Prostate gland (tissue), 2 donors: ENCODE results near the gene DZIP1.

ENCODE experiments used
- POLR2A ChIP-seq: fragments of 450-650 bp; IDR thresholded peaks from one replicate; pipeline ENCODE4 v1.6.1; 2016; ENCODE audit warnings: antibody characterized with exemption, mild to moderate bottlenecking
- POLR2AphosphoS5 ChIP-seq: sonication (generic); formaldehyde crosslinking; IDR thresholded peaks from one replicate; pipeline ENCODE4 v1.6.1; 2017; ENCODE audit warnings: antibody characterized with exemption
- TF ChIP-seq, protein P1 (sequence below), 4 experiments: fragments of 200-600 bp in 2 of 4; fragments of 450-650 bp in 2 of 4; sonication (generic) in 2 of 4; IDR thresholded peaks; 1 replicate in 3 of 4; 2 replicates in 1 of 4; pipeline ENCODE4 v1.5.1; 2016 to 2019; ENCODE audit warnings: antibody characterized with exemption in 4 of 4, mild to moderate bottlenecking in 2 of 4, moderate library complexity in 2 of 4

GRCh38 chr13:95671597-95671996 lies 27.1 kb upstream of the DZIP1 start:
- TF ChIP-seq, protein P1, sequence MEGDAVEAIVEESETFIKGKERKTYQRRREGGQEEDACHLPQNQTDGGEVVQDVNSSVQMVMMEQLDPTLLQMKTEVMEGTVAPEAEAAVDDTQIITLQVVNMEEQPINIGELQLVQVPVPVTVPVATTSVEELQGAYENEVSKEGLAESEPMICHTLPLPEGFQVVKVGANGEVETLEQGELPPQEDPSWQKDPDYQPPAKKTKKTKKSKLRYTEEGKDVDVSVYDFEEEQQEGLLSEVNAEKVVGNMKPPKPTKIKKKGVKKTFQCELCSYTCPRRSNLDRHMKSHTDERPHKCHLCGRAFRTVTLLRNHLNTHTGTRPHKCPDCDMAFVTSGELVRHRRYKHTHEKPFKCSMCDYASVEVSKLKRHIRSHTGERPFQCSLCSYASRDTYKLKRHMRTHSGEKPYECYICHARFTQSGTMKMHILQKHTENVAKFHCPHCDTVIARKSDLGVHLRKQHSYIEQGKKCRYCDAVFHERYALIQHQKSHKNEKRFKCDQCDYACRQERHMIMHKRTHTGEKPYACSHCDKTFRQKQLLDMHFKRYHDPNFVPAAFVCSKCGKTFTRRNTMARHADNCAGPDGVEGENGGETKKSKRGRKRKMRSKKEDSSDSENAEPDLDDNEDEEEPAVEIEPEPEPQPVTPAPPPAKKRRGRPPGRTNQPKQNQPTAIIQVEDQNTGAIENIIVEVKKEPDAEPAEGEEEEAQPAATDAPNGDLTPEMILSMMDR (IDR thresholded peaks at IDR 0.05) = no peak
- TF ChIP-seq POLR2AphosphoS5 (no peak), POLR2A (no peak)
